Lung (tissue), 12 donors: ENCODE measurements around the gene COPS8. TPM values are rescaled to one million over a fixed set of nuclear protein-coding genes. Genes with fewer than 3 reads are reported as not detected.

ENCODE experiments used
- ATAC-seq: fragments of 200-7000 bp; cut with Tn5 transposase; one replicate; pipeline ENCODE4 v1.9.1; 2020; ENCODE audit warnings: moderate number of reproducible peaks; ENCODE audit not compliant: insufficient read depth, low FRiP score
- DNase-seq, 3 donors: peaks; one replicate each; pipeline ENCODE4 v3.0.0-alpha.2; 2013 to 2017
- H3K27ac ChIP-seq, 2 donors: one replicate each; pipeline ENCODE4 v1.5.1; 2013; ENCODE audit warnings: mild to moderate bottlenecking in 2 of 2, moderate library complexity in 2 of 2, control low read depth in 1 of 2, inconsistent platforms in 1 of 2, low read depth in 1 of 2, low read length in 1 of 2
- H3K27me3 ChIP-seq, 3 donors: one replicate each; pipeline ENCODE4 v1.5.1; 2013; ENCODE audit warnings: low read length in 2 of 3; ENCODE audit not compliant: control insufficient read depth in 3 of 3, insufficient read depth in 3 of 3
- H3K36me3 ChIP-seq, 4 donors: one replicate each; pipeline ENCODE4 v1.5.1; 2013; ENCODE audit warnings: low read length in 4 of 4, mild to moderate bottlenecking in 1 of 4, moderate library complexity in 1 of 4; ENCODE audit not compliant: control insufficient read depth in 4 of 4, insufficient read depth in 4 of 4
- H3K4me1 ChIP-seq, 5 donors: one replicate each; pipeline ENCODE4 v1.5.1; 2013; ENCODE audit warnings: low read length in 5 of 5, mild to moderate bottlenecking in 2 of 5, moderate library complexity in 1 of 5; ENCODE audit not compliant: control insufficient read depth in 5 of 5, insufficient read depth in 5 of 5
- H3K4me3 ChIP-seq: one replicate; pipeline ENCODE4 v1.5.1; 2013; ENCODE audit warnings: mild to moderate bottlenecking, control low read depth, moderate library complexity
- H3K9ac ChIP-seq, 2 donors: one replicate each; pipeline ENCODE4 v1.5.1; 2013; ENCODE audit warnings: low read length in 2 of 2, control low read depth in 1 of 2; ENCODE audit not compliant: insufficient read depth in 1 of 2
- H3K9me3 ChIP-seq, 4 donors: one replicate each; pipeline ENCODE4 v1.5.1; 2013; ENCODE audit warnings: low read length in 3 of 4, mild to moderate bottlenecking in 1 of 4, moderate library complexity in 1 of 4; ENCODE audit not compliant: control insufficient read depth in 4 of 4, insufficient read depth in 3 of 4
- CTCF ChIP-seq: IDR thresholded peaks from 2 replicates; pipeline ENCODE4 v1.5.1; 2012; ENCODE audit warnings: mild to moderate bottlenecking; ENCODE audit errors: control extremely low read depth, extremely low read depth
- WGBS, 2 donors: extraction: QIAGEN DNeasy Blood & Tissue Kit; methylation state at CpG; one replicate each; pipeline ENCODE4 v1.1.7; 2013; 5-methylcytosine and 5-hydroxymethylcytosine counted together
- polyA plus RNA-seq, 2 donors: library from polyadenylated mRNA; stranded (reverse); fragments of 200-250 nt; gene quantifications; one replicate each; pipeline ENCODE4 v1.2.1, GENCODE V29; 2013
- total RNA-seq, 2 donors: library from RNA; depleted of rRNA in 1 of 2; stranded (reverse); fragments of >200 nt in 1 of 2; gene quantifications; one replicate each; pipeline ENCODE4 v1.2.1, GENCODE V29; 2014 to 2021
- donor health status: control.
- donor health status: control.
- donor health status: Bipolar disorder and iron deficiency.
- donor health status: healthy.
- donor health status: DM: yes; HTN: yes; CAD: no.

COPS8 gene
- total and polyA plus RNA-seq, 4 donors, result 24.7 to 70.5 (median 36.2) TPM

DNA sequence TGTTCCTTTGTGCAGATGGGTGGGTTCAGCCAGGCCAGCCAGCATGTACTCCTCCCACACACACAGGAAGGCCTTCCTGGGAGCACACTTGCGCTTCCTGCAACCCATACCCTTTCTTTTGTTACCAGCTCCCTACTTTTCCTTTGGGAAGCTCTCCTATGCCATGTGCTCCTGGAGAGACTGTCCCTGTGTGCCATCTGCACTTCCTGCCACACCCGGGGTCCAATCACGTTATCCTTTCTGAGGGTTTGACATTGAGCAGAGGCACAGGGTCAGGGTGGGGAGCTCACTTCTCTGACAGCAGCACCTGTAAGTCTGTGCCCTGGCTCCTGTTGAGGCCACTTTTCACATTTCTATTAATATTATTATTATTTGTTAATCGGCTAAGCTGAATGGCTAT, 62.9 kb downstream of the COPS8 start:
- Histone ChIP-seq H3K36me3 (no peaks in the 10 kb centered on the region), H3K9me3 (peaks cover 0 to 12% (median 5%) of the 10 kb centered on the region in 4 donors), H3K9ac (no peak overlapping the region), H3K4me1 (peaks cover 0 to 8% (median 0%) of the 10 kb centered on the region in 5 donors), H3K27ac (no peak overlapping the region), H3K4me3 (no peak overlapping the region), H3K27me3 (no peaks in the 10 kb centered on the region)
- DNase-seq (no peak), ATAC-seq (no peak)
- no peak for TF ChIP-seq CTCF
- 88 to 90% methylated on average over 4 of the region's 4 CpGs for WGBS, 2 donors

DNA sequence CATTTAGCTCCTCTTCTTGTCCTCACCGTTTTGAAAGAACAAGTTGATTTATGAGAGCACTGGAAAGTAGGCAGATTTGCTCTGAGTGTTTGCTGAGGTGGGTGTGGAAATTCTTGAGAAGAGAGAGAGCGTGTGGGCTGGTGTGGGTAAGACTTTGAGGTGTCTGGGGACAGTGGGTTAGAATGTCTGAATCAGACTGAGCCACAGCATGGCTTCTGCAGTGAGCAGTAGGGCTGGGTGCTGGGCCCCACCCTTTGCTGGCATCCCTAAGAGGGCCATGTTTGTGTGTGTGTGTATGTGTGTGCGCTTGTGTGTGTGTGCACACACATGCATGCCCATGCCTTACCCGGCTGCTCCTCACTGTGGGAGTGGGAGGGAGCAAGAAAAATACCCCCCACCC, 63.7 kb downstream of the COPS8 start:
- Histone ChIP-seq H3K27me3 (no peaks in the 10 kb centered on the region), H3K27ac (peak overlapping the region in 1 of 2 donors; percentile 43), H3K9ac (no peak overlapping the region), H3K9me3 (peaks cover 0 to 12% (median 4%) of the 10 kb centered on the region in 4 donors), H3K4me1 (peaks cover 0 to 8% (median 0%) of the 10 kb centered on the region in 5 donors), H3K36me3 (no peaks in the 10 kb centered on the region), H3K4me3 (no peak overlapping the region)
- no peak for TF ChIP-seq CTCF
- DNase-seq, result no peak
- WGBS, 2 donors, result 61 to 71% methylated on average over 4 of the region's 4 CpGs
- peak; percentile 77 for ATAC-seq
